LHCN-M2 (cell line): ENCODE results near the gene EPS8. TPM values are rescaled to one million over a fixed set of nuclear protein-coding genes. Genes with fewer than 3 reads are reported as not detected.

Source experiments
- DNase-seq: peaks from one replicate; pipeline ENCODE4 v3.0.0-alpha.2; 2012; ENCODE audit warnings: low read depth
- total RNA-seq: library from RNA; depleted of rRNA; stranded (reverse); fragments of >200 nt; gene quantifications from 2 replicates; pipeline ENCODE4 v1.2.3, GENCODE V29; 2014

EPS8 gene
- total RNA-seq, 1 experiment from 2014 or later, result 193 TPM

DNA sequence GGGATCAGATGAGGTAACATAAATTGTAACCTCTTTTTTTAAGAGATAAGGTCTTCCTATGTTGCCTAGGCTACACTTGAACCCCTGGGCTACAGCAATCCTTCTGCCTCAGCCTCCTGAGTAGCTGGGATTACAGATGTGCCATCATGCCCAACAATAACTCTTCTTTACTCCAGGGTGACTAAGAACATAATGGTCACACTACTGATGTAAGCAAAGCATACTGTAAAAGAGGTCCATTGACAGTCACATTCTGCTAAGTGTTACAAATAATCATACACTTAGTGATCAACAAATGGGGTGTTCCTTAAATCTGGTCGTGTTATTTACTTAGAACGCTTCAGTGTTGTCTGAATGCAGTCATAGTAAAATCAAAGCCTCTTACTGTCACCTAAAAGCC, 68.9 kb downstream of the EPS8 start:
- DNase-seq, result no peak

DNA sequence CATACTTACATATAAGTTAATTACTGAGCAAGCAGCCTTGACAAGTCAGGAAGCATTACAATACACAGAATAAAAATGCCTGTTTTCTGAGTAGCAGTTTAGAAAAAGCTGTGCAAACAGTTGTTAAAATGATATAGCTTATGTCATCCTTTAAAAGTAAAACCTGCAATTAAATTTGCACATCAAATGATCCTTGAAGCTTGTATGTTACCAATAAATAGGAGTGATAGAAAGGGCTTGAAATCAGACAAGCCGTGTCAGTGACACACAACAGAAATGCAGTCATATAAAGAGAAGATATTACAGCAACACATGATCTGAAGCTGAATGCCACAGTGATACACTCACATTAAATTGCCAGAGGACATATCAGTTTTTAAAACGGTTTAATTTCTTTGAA, 70.0 kb downstream of the EPS8 start:
- no peak for DNase-seq

DNA sequence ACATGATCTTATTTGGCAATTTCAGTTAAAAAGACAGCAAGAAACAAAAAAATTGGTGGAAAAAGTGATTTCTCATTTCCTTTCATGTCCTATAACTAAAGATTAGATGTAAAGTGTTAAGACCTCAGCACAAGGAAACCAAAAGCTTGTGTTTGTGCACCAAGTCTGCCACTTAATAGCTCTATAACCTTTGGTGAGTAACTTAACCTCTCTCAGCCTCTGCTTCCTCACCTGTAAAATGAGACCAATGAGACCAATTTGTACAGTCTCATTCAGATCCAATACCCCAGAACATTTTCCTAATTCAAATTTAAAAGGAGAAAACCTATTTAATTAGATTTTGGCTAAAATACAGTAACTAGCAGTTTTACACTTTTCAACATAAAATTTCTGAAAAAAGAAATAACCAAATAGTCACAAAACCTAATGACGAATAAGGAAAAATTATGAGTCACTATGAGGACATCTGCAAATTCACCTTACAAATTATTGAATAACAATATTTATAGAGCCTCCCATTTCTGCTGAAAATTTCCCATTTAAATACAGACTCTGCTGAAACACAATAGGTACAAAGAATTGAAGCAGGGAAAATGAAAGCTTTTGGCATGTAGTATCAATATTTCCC, 71.1 kb downstream of the EPS8 start:
- DNase-seq, result no peak

DNA sequence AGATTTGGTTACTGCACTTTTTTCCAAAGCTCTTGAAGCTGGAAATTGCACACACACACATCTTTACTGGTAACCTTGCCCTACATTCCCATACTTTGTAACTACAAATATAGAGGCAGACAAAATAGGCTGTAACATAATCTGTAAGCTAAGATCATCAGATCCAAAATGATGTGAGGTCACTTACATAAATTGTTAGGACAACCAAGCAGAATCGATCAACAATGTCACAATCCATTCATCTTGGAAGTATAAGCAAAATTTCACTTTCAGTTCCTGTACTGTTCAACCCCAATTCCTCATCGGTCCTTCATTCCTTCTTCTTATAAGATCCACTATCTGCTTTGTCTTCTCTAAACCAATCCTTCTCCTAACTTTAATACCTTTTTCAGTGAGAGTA, 72.6 kb downstream of the EPS8 start:
- no peak for DNase-seq

DNA sequence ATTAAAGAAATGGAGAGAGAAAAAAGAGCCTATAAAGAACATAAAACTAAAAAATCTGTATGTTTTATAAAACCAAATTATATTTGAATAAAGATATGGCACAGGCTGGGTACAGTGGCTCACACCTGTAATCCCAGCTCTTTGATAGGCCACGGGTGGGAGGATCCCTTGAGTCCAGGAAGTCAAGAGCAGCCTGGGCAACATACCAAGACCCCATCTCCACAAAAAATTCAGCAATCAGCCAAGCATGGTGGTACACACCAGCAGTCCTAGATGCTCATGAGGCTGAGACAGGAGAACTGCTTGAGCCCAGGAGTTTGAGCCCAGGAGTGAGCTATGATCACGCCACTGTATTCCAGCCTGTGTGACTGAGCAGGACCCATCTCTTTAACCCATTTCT, 74.9 kb downstream of the EPS8 start:
- no peak for DNase-seq

DNA sequence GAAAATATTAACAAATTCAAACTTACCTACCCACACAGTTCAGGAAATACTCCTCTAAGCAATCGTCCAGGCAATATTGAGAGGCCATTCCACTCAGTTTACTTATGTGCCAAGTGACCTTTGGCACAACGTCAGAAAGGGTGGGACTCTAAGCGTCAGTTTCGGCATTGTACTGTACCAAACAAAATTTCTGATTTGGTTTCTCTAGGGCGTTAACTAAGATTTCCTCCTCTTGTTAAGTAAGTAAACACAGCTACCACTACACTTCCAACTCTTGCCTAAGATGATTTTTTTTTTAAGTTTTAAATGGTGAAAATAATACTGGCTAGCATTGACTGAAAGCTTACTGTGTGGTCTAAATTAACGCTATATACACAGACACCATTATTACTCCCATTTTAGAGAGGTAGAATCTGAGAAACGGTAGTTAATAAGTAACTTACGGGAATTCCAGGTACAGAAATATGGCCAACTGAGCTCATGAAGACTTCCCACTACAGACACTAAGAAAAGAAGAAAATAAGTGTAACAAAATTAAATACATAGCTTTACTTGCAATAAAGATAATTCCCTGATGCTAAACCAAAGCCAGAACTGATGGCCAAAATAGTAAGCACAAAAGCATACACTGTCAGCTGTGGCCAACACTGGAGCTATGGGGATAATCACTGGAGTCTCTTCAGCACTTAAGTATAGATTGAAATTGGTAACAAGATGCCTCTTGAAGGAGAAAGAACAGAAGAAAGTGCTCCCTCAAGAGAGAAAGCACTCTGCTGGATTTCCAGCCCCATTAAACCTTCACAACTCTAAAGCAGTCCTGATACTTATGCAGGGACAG, 76.1 kb downstream of the EPS8 start:
- no peak for DNase-seq

DNA sequence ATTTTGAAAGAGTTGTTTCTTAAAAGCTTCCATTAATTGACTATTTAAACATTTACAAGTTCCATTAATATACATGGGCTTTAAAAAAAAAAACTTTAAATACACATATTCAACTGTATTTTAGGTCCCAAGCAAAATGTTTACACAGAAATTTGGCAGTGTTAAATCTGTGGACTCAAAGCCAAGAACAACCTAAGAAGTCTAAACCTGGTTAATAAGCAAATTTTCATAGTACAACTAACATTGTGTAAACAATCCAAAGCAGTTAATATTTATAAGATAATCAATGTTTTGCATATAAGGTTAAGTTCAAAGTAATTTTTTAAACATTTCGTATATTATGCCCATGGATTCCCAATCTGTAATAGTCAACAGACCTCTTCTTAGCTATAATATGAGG, 77.0 kb downstream of the EPS8 start:
- no peak for DNase-seq

DNA sequence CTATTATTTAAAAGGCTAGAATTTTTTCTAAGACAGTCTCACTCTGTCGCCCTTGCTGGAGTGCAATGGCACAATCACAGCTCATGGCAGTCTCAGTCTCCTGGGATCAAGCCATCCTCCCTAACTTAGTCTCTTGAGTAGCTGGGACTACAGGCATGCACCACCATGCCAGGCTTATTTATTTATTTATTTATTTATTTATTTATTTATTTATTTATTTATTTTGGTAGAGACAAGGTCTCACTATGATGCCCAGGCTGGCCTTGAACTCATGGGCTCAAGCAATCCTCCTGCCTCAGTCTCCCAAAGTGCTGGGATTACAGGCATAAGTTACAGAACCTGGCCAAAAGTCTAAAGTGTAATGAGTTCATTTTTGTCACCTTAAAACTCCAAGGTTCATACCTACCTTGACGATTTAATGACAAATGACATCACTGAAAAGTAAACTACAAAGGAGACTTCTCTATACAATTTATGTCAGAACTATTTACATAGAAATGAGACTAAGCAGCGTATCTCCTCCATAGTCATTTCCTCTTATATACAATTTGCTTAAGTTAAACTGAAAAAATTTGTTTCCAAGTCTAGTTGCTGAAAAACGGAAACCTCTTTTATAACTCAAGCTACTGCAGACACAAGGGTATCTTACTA, 78.2 kb downstream of the EPS8 start:
- DNase-seq, result no peak

DNA sequence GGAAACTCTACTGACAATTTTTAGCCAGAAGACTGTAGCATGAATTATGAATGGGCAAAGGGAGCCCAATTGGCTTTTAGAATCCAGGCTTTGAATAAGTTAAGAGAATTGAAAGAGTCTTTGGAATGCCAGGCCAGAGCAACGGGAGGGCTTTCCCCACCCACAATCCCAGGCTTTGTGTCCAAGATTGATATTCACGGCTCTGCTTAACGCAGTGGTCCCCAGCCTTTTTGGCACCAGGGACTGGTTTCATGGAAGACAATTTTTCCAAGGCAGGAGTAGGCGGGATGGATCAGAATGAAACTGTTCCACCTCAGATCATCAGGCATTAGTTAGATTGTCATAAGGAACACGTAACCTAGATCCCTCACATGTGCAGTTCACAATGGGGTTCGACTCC, 79.6 kb downstream of the EPS8 start:
- no peak for DNase-seq

DNA sequence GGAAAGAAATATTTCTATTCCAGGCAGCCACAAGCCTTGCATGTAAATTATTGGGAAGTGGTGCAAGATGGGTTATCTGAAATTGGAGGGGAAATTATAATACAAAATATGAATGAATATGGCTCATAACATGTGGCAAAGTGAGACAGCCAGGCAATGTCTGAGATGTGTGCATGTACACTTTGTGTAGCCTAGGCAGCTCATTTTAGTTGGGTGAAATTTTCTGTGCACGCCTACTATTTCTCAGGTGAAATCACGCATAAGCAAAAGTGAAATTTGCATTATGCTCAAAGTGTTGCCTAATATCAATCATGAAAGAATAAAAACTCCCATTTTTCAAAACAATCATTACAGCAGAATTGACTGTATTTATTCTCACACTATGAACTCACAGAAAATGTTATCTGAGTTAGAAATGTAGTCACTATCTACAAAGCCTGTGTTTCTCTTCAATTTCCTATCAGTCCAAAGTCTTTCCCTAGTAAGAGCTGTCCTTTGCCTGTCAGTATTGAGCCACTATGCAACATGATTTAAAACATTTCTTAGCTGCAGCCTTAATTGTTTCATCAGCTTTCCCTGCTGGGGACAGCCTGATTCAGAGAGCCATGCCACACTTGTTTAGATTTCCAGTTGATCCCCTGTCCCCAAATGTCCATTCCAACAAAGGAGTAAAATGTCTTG, 80.7 kb downstream of the EPS8 start:
- no peak for DNase-seq

DNA sequence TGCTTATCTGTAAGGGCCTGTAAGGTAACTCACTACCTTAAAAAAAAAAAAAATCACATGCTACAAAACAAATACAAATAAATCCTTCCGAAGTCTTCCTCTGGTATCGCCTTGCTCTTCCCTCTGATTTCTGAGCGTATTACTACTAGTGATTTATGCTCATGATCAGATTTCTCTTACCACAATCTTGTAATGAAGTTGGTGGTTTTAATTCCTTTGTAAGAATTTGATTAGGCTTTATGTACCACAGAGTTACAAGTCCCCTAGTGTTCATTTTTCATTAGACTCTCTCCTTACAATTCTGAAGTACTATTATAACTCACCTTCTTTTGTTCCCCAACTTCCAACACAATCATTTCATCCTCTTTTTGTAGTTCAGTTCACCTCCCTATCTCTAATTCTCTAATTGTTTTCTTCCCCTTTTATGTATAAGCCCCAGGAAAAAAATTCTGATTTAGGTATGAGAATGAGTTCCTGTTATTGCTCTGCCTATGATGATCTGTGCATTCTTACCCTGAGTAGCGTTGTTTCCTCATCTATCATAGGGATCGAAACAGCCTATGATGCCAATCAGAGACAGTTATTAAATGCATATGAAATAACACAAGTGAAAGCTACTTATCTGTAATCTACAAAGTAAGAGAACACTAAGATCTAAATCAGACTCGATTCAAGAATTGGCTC, 81.5 kb downstream of the EPS8 start:
- no peak for DNase-seq

DNA sequence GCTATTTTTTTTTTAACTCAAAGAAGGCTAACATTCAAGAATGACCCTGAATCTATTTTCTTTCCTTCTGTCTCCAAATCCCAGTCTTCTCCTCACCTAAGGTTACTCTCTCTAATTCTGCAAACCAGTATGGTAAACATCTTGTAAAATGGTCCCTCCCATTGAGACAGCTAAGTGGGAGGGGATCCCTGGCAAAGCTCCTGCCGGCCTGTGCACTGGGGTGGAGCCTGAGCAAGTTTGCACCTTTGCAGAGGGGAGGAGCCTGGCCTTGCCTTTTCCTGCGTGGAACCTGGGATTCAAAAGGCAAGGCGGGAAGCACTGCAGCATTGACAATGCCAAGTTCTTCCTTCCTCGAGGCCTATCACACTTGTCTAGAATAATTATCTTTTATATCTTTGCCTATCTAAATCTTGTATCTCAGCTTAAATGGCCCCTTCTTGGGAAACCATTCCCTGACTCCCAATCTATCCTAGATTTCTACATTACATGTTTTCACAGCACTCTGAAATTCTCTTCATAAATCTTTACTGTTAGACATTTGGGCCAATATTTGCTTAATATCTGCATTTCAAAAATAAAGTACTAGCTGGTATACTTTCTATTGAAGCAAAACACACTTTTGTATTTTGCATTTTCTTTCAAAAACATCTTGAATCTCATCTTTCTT, 83.0 kb downstream of the EPS8 start:
- no peak for DNase-seq

DNA sequence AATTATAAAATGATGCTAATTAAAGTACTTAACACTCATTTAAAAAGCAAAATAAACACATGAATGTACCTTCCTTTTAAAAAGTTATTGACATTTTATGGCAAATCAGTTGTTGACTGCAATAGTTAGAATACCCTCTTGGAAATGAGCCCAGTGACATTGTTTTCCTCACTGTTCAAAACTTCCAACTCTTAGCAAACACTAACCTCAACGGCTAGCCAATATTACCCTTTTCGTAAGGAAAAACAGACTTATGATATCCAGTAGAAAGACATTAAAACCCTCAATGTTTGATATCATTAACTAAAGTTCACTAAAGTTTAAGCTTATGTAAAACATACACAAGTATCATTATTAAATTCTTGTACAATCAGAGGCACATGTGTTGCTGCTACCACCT, 83.6 kb downstream of the EPS8 start:
- DNase-seq, result no peak

DNA sequence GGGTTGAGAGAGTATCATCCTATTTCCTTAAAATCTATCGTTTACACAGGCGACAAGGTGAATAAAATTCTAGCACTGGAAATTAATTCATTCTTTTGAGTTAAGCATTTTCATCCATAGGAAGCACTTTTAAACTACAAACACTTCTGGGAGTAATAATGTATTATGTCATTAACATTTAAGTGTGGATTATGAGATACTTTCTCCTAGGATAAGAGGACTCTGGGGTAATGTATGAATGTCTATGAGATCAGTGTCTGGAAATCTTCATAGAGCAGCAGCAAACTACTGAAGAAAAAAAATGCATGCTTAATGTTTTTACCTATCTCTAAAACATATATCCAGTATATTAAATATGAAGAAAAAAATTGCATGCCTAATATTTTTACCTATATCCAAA, 86.9 kb downstream of the EPS8 start:
- no peak for DNase-seq

DNA sequence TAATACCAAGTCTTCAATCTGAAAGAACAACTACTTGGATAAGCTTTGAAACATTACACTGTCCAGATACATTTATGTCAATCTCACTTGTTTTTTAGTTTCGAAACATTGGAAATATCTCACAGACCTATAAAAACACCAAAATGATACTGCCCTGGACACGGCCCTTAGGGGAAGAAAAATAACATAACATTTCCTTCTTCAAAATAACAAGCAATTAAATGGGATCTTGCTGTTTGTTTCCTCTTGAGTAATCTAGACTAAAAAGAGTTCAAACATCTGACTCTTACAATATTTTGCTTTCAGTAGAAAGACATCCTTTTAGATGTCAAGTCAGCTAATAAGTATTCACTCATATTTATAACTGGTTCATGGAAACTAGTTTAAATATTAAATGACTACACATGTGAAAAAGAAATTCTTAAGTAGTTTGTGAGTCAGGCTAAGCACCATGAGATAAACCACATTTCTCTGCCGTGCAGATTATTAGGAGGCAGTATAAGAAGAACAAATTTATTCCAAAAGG, 87.5 kb downstream of the EPS8 start:
- peak; percentile 71 for DNase-seq

DNA sequence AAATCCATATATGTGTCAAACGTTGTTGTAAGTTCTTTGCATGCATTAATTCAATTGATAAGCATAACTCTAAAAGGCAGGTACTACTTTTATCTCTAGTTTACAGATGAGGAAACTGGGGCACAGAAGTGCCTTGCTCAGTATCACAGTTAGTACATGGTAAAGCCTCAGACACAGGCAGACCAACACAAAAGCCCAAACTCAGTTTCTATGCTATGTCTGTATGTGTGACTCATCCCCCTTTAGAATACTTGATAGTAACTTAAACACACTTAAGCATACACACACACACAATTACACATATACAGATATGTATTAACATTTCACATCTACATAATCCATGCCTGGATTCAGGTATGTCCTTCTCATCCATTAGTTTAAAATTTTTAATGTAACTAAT, 88.0 kb downstream of the EPS8 start:
- no peak for DNase-seq

DNA sequence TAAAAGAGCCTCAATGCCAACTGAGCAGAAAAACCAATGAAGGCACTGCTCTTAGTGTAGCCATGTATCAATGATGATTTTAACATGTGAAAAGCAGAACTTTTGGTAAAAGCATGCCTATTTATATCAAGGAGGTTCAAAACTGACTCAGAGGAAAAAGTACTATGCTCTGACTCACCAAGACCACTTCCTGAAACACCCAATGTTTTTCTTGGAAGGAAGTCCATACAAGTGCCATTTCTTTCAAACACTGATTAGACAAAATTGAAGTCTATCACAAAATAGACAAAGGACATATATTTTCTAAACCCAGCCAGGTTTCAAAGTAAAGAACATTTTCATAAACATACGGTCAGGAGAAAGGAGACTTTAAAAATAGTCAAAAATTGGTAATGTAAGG, 88.6 kb downstream of the EPS8 start:
- peak; percentile 93 for DNase-seq

DNA sequence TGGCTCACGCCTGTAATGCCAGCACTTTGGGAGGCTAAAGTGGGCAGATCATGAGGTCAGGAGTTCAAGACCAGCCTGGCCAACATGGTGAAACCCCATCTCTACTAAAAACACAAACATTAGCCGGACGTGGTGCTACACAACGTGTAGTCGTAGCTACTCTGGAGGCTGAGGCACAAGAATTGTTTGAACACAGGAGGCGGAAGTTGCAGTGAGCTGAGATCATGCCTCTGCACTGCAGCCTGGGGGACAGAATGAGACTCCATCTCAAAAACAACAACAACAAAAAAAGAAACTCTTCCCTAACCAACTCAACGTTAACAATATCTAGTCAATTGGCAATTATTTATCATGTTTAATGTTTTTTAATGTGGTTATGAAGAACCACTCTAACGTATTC, 89.3 kb downstream of the EPS8 start:
- no peak for DNase-seq

DNA sequence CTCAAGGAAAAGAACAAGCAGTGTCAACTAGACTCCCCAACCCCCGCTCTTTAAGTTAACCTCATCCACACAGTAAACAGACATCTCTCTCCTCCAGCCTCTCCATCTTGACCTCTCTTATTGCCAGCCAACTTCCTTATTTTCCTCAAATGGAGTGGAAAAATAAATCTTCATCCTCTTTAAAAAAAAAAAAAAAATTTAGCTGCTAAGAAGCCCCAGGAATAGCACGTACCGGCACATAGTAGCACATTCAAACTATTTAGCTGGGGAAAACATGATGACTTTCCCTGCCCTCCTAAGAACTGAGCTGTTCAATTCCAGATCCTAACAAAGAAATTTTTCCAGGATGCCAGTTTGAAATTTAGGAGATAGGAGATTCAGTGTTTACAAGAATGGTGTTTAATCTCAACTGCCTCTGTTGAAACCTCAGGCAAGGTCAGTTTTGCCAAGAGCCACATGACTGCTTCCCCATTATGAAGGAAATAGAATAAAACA, 90.8 kb downstream of the EPS8 start:
- DNase-seq, result no peak

DNA sequence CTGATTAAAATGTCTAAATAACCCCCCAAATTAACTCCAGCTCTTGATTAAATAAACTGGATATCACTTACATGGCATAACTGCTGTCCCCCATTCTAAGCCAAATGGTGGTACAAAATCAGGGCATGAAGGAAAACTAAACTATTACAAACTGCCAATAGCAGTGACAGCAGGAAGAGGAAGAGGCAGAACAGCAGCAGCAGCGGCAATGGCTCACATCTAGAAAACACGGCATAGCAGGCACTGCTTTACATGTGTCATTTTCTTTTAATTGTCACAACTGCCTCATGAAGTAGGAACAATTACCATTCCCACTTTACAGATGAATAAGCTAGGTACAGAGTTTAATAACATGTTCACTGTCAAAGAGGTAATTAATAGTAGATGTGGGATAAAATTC, 92.0 kb downstream of the EPS8 start:
- DNase-seq, result no peak
